Type B pancreatic cell (in vitro differentiated cells): ENCODE data around the gene DGKG. TPM values are rescaled to one million over a fixed set of nuclear protein-coding genes. Genes with fewer than 3 reads are reported as not detected.

Experiments
- DNase-seq: peaks from one replicate; pipeline ENCODE4 v3.0.0; 2021; ENCODE audit warnings: mixed read lengths; ENCODE audit not compliant: unreplicated experiment; ENCODE audit errors: extremely low spot score
- H3K27ac Mint-ChIP-seq: 2 replicates; pipeline ENCODE4 v1.8.0; 2021; ENCODE audit warnings: mild to moderate bottlenecking, mixed read lengths
- H3K27me3 Mint-ChIP-seq: 2 replicates; pipeline ENCODE4 v1.8.0; 2021; ENCODE audit warnings: mixed read lengths
- H3K36me3 Mint-ChIP-seq: 2 replicates; pipeline ENCODE4 v1.8.0; 2021; ENCODE audit warnings: mixed read lengths
- H3K4me1 Mint-ChIP-seq: one replicate; pipeline ENCODE4 v1.8.0; 2021; ENCODE audit warnings: mixed read lengths; ENCODE audit not compliant: unreplicated experiment
- H3K4me3 Mint-ChIP-seq: 2 replicates; pipeline ENCODE4 v1.8.0; 2021; ENCODE audit warnings: mild to moderate bottlenecking, mixed read lengths
- H3K9me3 Mint-ChIP-seq: 2 replicates; pipeline ENCODE4 v1.8.0; 2021; ENCODE audit warnings: mixed read lengths
- CTCF ChIP-seq: fragments of 200-600 bp; sonication (generic); conservative IDR thresholded peaks from 2 replicates; pipeline ENCODE4 v1.5.0; 2021; ENCODE audit warnings: antibody characterized with exemption, mild to moderate bottlenecking
- total RNA-seq: library from RNA; stranded (reverse); gene quantifications from 2 replicates; pipeline ENCODE4 v1.2.1, GENCODE V29; 2021; ENCODE audit warnings: low replicate concordance

Gene DGKG
- total RNA-seq, 1 donor from 2014 or later: 11.6 TPM

GRCh38 chr3:186339180-186339918 is 22.7 kb downstream of the DGKG start:
- H3K36me3 Mint-ChIP-seq: no peaks in the 10 kb centered on the region
- TF ChIP-seq CTCF: no peak
- no peaks in the 10 kb centered on the region for H3K4me1 Mint-ChIP-seq
- no peak overlapping the region for H3K4me3 Mint-ChIP-seq
- DNase-seq: no peak
- H3K27me3 Mint-ChIP-seq: peaks cover 17% of the 10 kb centered on the region
- no peak overlapping the region for H3K27ac Mint-ChIP-seq
- no peaks in the 10 kb centered on the region for H3K9me3 Mint-ChIP-seq

- TF ChIP-seq CTCF: no peak
- peaks cover 39% of the 10 kb centered on the region for H3K27me3 Mint-ChIP-seq
- no peak overlapping the region for H3K27ac Mint-ChIP-seq
- H3K4me3 Mint-ChIP-seq: no peak overlapping the region
- H3K36me3 Mint-ChIP-seq: no peaks in the 10 kb centered on the region
- no peaks in the 10 kb centered on the region for H3K4me1 Mint-ChIP-seq
- DNase-seq: no peak
- no peaks in the 10 kb centered on the region for H3K9me3 Mint-ChIP-seq
These were observed 28.8 kb downstream of the DGKG start for GRCh38 chr3:186333256-186333655.

GRCh38 chr3:186330772-186331460 is 31.1 kb downstream of the DGKG start:
- H3K27me3 Mint-ChIP-seq: peaks cover 46% of the 10 kb centered on the region
- H3K9me3 Mint-ChIP-seq: no peaks in the 10 kb centered on the region
- H3K4me3 Mint-ChIP-seq: no peak overlapping the region
- no peaks in the 10 kb centered on the region for H3K36me3 Mint-ChIP-seq
- H3K27ac Mint-ChIP-seq: no peak overlapping the region
- no peaks in the 10 kb centered on the region for H3K4me1 Mint-ChIP-seq
- no peak for TF ChIP-seq CTCF
- DNase-seq: no peak

- Mint-ChIP-seq H3K36me3 (no peaks in the 10 kb centered on the region), H3K4me1 (no peaks in the 10 kb centered on the region), H3K4me3 (no peak overlapping the region), H3K27ac (no peak overlapping the region), H3K27me3 (peaks cover 51% of the 10 kb centered on the region), H3K9me3 (no peaks in the 10 kb centered on the region)
- TF ChIP-seq CTCF: no peak
- no peak for DNase-seq
These were observed 32.4 kb downstream of the DGKG start for GRCh38 chr3:186329589-186329988.

GRCh38 chr3:186327912-186328487 is 34.0 kb downstream of the DGKG start:
- Mint-ChIP-seq H3K27ac (no peak overlapping the region), H3K36me3 (no peaks in the 10 kb centered on the region), H3K9me3 (peaks cover 1% of the 10 kb centered on the region), H3K4me3 (no peak overlapping the region), H3K4me1 (no peaks in the 10 kb centered on the region), H3K27me3 (peaks cover 51% of the 10 kb centered on the region)
- no peak for DNase-seq
- TF ChIP-seq CTCF: no peak
